Measurements from ENCODE around the gene SCN9A.

- TF ChIP-seq CTCF (IDR thresholded peaks at IDR 0.05) (no peak), EZH2 (IDR thresholded peaks at IDR 0.05; ENCODE audit: borderline replicate concordance, insufficient read depth, low read depth, low read length, poor library complexity, severe bottlenecking) (no peak)
Observed at GRCh38 chr2:166202778-166203177, 173.0 kb downstream of the SCN9A start.
